Embryonic facial prominence (tissue), 1 donor: ENCODE results near the gene KLF9.

Experiments used
- DNase-seq: peaks from one replicate; pipeline ENCODE4 v3.0.0-alpha.2; 2016; ENCODE audit errors: extremely low spot score

The KLF9 gene

GRCh38 chr9:70413799-70414775, at the start of gene KLF9:
Gene KLF9 (minus strand): TSS chr9:70414657. CDS start chr9:70413363, 1,294 bp downstream.
- DNase-seq = peak; percentile 89

DNA sequence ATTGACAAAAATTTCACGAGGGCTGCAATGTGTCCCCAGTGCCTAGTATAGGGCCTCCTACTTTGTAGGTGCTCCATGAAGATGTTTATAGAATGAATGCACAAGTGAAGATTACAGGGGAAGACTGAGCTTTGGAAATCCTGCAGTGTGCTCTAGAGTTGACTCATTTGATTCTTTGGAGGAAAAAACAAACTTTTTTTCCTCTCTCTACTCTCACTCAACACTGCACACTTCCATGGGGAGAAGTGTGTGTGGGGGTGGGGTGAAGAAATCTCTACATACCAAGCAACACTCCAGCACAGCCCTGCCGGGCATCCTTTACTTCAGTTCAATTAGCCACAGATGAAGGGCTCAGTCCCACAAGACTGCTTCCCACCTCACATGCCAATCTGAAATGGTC, 49.4 kb upstream of the KLF9 start:
- no peak for DNase-seq

DNA sequence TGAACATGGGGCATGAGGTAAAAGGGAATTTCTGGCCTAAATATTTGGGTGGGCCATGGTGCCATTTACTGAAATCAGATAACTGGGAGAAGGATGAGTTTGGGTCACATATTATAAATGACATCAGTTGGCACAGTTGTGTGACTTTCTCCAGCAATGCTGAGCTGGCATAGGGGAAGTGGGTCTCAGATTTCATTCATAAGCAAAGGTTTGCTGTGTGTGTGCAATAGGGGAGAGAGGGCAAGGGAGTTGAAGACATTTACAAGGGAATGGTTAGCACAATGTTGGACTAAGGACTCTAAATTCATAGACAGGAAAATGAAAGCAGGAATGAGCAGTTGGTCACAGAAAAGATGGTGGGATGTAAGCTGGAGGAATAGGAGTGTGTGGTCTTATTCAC, 47.8 kb upstream of the KLF9 start:
- no peak for DNase-seq

DNA sequence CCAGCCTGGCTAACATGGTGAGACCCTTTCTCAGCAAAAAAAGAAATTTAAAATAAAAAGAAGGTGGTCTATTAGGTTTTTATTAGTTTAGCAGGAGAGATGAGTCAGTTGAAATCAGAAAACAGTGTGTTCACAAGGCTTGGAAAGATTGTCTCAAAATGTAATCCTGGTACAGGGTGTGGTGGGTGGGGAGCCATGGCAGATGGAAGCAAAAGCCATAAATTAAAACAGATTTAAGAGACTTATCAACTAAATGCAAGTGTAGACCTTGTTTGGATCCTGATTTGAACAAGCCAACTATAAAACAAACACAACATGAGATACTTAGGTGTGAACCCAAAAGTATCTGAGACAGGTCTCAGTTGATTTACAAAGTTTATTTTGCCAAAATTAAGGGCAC, 42.8 kb upstream of the KLF9 start:
- DNase-seq = no peak

GRCh38 chr9:70455993-70456704, 41.7 kb upstream of the KLF9 start:
- DNase-seq = no peak

DNA sequence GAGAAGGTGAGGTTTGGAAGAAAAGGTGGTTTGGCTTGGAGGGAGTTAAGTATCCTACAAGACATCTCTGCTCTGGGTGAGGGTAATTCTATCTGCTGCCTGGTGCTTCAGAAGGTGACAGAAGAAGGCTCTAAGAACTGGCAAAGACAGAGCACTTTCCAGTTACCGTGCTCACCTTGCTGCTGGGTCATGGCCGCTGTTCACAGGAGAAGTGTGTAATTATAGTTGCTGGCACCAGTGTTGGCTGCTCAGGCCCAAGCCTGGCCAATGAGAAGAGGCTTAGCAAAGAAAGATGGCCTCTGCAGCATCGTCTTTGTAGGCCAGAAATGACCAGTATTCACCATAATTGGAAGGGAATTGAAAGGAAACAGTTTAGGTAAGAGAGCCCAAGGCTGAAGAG, 37.9 kb upstream of the KLF9 start:
- DNase-seq = no peak

GRCh38 chr9:70451765-70452164, 37.3 kb upstream of the KLF9 start:
- DNase-seq = no peak

- DNase-seq = no peak
These were observed 36.3 kb upstream of the KLF9 start for GRCh38 chr9:70450738-70451137.

DNA sequence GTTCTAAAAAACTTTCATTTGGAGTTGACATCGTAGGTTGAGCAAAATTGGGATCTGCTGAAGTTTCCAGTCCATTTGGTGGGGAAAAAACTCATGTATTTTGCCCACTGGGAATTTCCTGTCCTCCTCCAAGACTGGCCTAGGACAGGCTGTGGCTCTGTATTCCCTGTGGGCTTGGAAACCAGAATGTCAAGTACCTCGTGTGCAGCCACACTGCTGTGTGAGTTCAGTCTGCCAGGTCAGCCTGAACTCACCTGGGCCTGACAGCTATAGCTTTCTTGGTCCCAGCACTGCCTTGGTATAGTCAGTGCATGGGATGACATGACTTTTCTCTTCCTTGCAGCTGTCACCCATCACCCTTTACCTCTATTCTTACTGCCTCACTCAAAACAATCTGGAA, 35.0 kb upstream of the KLF9 start:
- no peak for DNase-seq

DNA sequence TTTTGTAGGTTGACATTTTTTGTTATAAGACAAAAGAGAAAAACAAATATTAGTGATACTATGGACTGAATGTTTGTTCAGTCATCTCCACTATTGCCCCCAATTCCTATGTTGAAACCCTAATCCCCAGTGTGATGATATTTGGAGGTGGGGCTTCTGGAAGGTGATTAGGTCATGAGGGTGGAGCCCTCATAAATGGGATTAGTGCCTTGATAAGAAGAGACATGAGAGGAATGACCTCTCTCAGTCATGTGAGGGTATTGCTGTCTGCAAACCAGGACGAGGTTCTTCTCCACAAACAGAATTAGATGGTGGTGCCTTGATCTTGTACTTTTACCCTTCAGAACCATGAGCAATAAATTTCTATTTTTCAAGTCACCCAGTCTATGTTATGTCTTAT, 34.5 kb upstream of the KLF9 start:
- no peak for DNase-seq

GRCh38 chr9:70444904-70445303, 30.4 kb upstream of the KLF9 start:
- DNase-seq = no peak

DNA sequence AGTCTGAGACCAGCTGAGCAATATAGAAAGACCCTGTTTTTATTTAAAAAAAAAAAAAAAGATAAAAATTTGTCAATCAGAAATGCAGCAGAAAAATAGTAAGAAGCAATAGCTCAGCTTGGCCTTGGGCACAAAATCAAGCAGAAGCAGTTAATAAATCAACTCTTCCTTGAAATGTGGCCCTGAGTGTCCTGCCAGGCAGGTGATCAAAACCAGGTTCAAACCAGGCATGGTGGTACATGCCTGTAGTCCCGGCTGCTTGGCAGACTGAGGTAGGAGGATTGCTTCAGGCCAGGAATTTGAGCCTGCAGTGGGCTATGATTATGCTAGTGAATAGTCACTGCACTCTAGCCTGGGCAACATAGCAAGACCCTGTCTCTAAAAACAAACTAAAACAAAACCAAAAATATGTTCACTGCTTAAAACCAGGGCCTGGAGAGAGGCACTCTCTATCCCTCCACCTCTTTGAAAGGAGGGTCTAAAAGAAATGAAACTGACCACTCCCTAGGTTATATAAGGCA, 27.9 kb upstream of the KLF9 start:
- no peak for DNase-seq

DNA sequence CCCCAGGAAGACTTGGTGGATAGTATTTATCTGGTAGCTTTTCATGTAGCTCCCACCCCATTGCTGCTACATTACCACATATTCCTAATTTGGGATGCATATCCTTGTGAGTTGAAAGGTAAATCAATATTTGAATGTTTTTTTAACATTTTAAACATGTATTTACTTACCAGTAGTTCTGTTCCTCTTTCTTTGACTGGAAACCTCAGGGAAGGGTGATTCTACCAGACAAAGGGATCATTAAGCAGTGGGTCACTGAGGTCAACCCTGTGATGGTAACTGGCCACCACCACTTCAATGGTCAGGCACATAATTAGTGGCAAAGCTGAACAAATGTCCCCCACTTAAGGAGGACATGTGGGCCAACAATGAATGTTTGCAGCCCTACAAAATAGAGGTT, 27.2 kb upstream of the KLF9 start:
- no peak for DNase-seq

- DNase-seq = no peak
These were observed 25.7 kb upstream of the KLF9 start for GRCh38 chr9:70439991-70440706.

DNA sequence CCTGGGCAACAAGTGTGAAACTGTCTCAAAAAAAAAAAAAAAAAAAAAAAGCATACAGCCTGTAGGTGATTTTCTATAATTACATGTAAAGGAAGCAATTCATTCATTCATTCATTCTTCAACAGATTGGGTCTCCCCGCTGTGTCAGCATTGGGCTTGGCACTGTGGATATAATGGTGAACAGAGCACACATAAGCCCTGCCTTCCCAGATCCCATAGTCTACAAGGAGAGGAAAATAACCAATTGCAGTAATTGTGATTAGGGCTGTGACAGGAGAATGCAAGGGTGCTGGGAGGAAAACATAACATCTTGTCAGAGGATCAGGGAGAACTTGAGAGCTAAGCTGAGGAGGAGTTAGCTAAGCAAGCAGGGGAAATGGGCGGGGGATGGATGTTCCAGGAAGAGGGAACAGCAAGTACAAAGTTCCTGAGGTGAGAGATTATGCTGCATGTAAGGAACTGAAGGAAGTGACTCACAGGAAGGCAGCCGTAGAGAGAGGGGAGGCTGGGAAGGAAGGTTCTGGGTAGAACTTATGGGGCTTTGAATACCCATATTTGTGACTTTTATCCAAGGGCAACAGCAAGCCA, 24.0 kb upstream of the KLF9 start:
- DNase-seq = no peak

DNA sequence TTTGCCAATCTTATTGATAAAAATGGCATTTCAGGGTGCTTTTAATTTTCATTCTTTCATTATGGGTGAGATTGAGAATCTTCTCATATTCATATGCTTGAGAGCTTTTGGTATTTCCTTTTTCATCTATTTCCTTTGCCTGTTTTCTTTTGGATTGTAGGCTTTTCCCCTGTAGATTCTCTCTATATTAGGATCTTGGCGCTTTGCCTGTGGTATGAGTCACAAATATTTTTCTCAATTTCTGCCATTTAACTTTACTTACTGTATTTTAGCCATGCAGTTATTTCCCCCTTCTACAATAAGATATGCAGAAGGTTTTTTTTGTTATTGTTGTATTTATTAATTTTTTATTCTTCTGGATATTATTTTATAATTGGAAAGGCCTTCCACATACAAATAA, 21.5 kb upstream of the KLF9 start:
- no peak for DNase-seq

GRCh38 chr9:70429899-70430298, 15.4 kb upstream of the KLF9 start:
- no peak for DNase-seq

DNA sequence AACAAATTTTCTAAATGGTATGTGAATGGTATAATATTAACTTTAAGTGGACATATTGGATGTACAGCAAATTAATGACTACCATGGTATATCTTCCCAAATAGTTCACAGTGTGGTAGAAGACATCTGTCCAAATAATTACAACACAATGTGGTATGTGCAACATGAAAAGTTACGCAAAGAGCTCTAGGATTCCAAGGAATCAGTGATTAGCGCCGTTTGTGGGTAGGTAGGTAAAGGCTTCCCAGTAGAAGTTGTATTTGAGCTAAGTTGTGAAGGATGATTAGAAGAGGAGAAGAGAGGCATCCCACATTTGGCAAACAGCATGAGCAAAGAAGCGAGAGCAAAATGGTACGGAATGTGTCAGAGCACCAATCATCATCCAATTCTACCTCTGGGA, 14.3 kb upstream of the KLF9 start:
- no peak for DNase-seq

- DNase-seq = no peak
These were observed 12.9 kb upstream of the KLF9 start for GRCh38 chr9:70427161-70427945.

DNA sequence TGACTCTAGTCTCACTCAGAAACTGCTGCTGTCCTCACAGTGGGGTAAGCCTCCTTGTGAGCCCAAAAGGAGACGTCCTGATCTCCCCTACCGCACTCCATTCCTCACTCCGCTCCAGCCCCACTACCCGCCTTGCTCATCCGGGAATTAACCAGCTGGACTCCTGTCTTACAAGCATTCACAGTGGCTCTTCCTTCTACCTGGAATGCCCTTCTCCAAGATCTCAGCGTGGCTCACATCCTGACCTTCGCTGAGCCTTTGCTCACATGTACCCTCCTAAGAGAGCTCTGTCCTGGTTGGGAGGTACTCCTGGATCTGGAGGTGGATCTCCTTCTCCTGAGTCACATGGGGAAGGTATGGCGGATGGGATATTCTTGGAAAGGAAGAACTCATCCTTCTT, 10.7 kb upstream of the KLF9 start:
- no peak for DNase-seq
